Liver (tissue), 9 donors: Measurements from ENCODE around the gene CPSF4L. TPM values are rescaled to one million over a fixed set of nuclear protein-coding genes. Genes with fewer than 3 reads are reported as not detected.

ENCODE experiments used
- DNase-seq: peaks from one replicate; pipeline ENCODE4 v3.0.0-alpha.2; 2017; ENCODE audit warnings: low spot score
- H3K27ac ChIP-seq, 2 donors: one replicate each; pipeline ENCODE4 v1.7.0; 2013; ENCODE audit warnings: inconsistent platforms in 2 of 2, low read length in 2 of 2, control low read depth in 1 of 2, low read depth in 1 of 2, mild to moderate bottlenecking in 1 of 2
- H3K27me3 ChIP-seq, 4 donors: one replicate each; pipeline versions ENCODE4 v1.6.1 to v1.7.0; 2013; ENCODE audit warnings: low read length in 3 of 4, inconsistent platforms in 1 of 4, mild to moderate bottlenecking in 1 of 4, moderate library complexity in 1 of 4; ENCODE audit not compliant: control insufficient read depth in 4 of 4, insufficient read depth in 4 of 4
- H3K36me3 ChIP-seq, 4 donors: one replicate each; pipeline versions ENCODE4 v1.6.1 to v1.7.0; 2013; ENCODE audit warnings: low read length in 3 of 4, mild to moderate bottlenecking in 3 of 4, low read depth in 1 of 4, moderate library complexity in 1 of 4; ENCODE audit not compliant: control insufficient read depth in 4 of 4, insufficient read depth in 3 of 4
- H3K4me1 ChIP-seq, 4 donors: one replicate each; pipeline versions ENCODE4 v1.6.1 to v1.7.0; 2013; ENCODE audit warnings: low read length in 3 of 4, mild to moderate bottlenecking in 3 of 4, moderate library complexity in 1 of 4; ENCODE audit not compliant: control insufficient read depth in 4 of 4, insufficient read depth in 4 of 4
- H3K4me3 ChIP-seq, 3 donors: one replicate each; pipeline versions ENCODE4 v1.6.1 to v1.7.0; 2013; ENCODE audit warnings: low read length in 3 of 3, control low read depth in 1 of 3, low read depth in 1 of 3, mild to moderate bottlenecking in 1 of 3
- H3K9ac ChIP-seq, 2 donors: one replicate each; pipeline ENCODE4 v1.7.0; 2013; ENCODE audit warnings: low read length in 2 of 2, mild to moderate bottlenecking in 2 of 2, moderate library complexity in 2 of 2, control low read depth in 1 of 2, low read depth in 1 of 2
- H3K9me3 ChIP-seq, 4 donors: one replicate each; pipeline versions ENCODE4 v1.6.1 to v1.7.0; 2013; ENCODE audit warnings: low read length in 3 of 4; ENCODE audit not compliant: control insufficient read depth in 4 of 4
- EGR1 ChIP-seq, 2 donors: IDR thresholded peaks; 2 replicates each; pipeline ENCODE4 v1.6.1; 2016 to 2018; ENCODE audit warnings: antibody characterized with exemption in 2 of 2, low read depth in 2 of 2
- FOXA1 ChIP-seq: IDR thresholded peaks from 2 replicates; pipeline ENCODE4 v1.6.1; 2016; ENCODE audit warnings: antibody characterized with exemption
- FOXA2 ChIP-seq: IDR thresholded peaks from 2 replicates; pipeline ENCODE4 v1.6.1; 2016; ENCODE audit warnings: antibody characterized with exemption
- GABPA ChIP-seq, 2 donors: IDR thresholded peaks in 1 of 2; conservative IDR thresholded peaks in 1 of 2; 2 replicates each; pipeline ENCODE4 v1.6.1; 2016; ENCODE audit warnings: antibody characterized with exemption in 2 of 2, mild to moderate bottlenecking in 1 of 2, moderate library complexity in 1 of 2
- HNF4A ChIP-seq, 2 donors: conservative IDR thresholded peaks; 2 replicates each; pipeline ENCODE4 v1.6.1; 2016; ENCODE audit warnings: antibody characterized with exemption in 2 of 2, mild to moderate bottlenecking in 2 of 2
- HNF4G ChIP-seq: IDR thresholded peaks from 2 replicates; pipeline ENCODE4 v1.6.1; 2016; ENCODE audit warnings: antibody characterized with exemption
- JUND ChIP-seq, 2 donors: IDR thresholded peaks; 2 replicates each; pipeline ENCODE4 v1.6.1; 2016; ENCODE audit warnings: antibody characterized with exemption in 2 of 2
- NR2F2 ChIP-seq: IDR thresholded peaks from 2 replicates; pipeline ENCODE4 v1.6.1; 2016; ENCODE audit warnings: antibody characterized with exemption
- RAD21 ChIP-seq, 2 donors: IDR thresholded peaks; 2 replicates each; pipeline ENCODE4 v1.6.1; 2016; ENCODE audit warnings: antibody characterized with exemption in 2 of 2, mild to moderate bottlenecking in 2 of 2
- RXRA ChIP-seq, 2 donors: IDR thresholded peaks; 2 replicates each; pipeline ENCODE4 v1.6.1; 2017 to 2018; ENCODE audit warnings: antibody characterized with exemption in 2 of 2, mild to moderate bottlenecking in 1 of 2
- SP1 ChIP-seq: IDR thresholded peaks from 2 replicates; pipeline ENCODE4 v1.6.1; 2018; ENCODE audit warnings: antibody characterized with exemption, mild to moderate bottlenecking
- TAF1 ChIP-seq: conservative IDR thresholded peaks from 2 replicates; pipeline ENCODE4 v1.6.1; 2016; ENCODE audit warnings: antibody characterized with exemption, mild to moderate bottlenecking
- YY1 ChIP-seq: IDR thresholded peaks from 2 replicates; pipeline ENCODE4 v1.6.1; 2016; ENCODE audit warnings: antibody characterized with exemption, mild to moderate bottlenecking
- WGBS: extraction: QIAGEN DNeasy Blood & Tissue Kit; methylation state at CpG from one replicate; pipeline ENCODE4 v1.1.7; 2013; 5-methylcytosine and 5-hydroxymethylcytosine counted together
- polyA plus RNA-seq, 2 donors: library from polyadenylated mRNA; stranded (reverse) in 1 of 2; unstranded in 1 of 2; fragments of 200-250 nt in 1 of 2; fragments of >200 nt in 1 of 2; fragmentation: Nextera tagmentation in 1 of 2; extraction: Ambion mirVana in 1 of 2; gene quantifications; one replicate each; pipeline versions ENCODE4 v1.2.1 to v1.2.3, GENCODE V29; 2013 to 2015
- total RNA-seq, 2 donors: library from RNA; depleted of rRNA; stranded (reverse); fragments of >200 nt; gene quantifications; one replicate each; pipeline ENCODE4 v1.2.3, GENCODE V29; 2014
- TF ChIP-seq, protein P1 (sequence below): fragments of 150-350 bp; IDR thresholded peaks from 2 replicates; pipeline ENCODE4 v1.5.1; 2017; ENCODE audit warnings: improper control_type of control experiment, low read depth, low read length; ENCODE audit not compliant: missing input control
- TF ChIP-seq, protein P2 (sequence below): IDR thresholded peaks from 2 replicates; pipeline ENCODE4 v1.6.1; 2016; ENCODE audit warnings: antibody characterized with exemption
- TF ChIP-seq, protein P3 (sequence below): IDR thresholded peaks from 2 replicates; pipeline ENCODE4 v1.6.1; 2016; ENCODE audit warnings: antibody characterized with exemption
- TF ChIP-seq, protein P4 (sequence below): IDR thresholded peaks from 2 replicates; pipeline ENCODE4 v1.6.1; 2016; ENCODE audit warnings: antibody characterized with exemption, mild to moderate bottlenecking
- TF ChIP-seq, protein P5 (sequence below): IDR thresholded peaks from 2 replicates; pipeline ENCODE4 v1.6.1; 2016; ENCODE audit warnings: antibody characterized with exemption
- donor health status: healthy.
- donor health status: healthy.
- donor health status: healthy.
- donor health status: healthy.
- donor health status: healthy.

The CPSF4L gene
- total and polyA plus RNA-seq, 4 donors: not detected

DNA sequence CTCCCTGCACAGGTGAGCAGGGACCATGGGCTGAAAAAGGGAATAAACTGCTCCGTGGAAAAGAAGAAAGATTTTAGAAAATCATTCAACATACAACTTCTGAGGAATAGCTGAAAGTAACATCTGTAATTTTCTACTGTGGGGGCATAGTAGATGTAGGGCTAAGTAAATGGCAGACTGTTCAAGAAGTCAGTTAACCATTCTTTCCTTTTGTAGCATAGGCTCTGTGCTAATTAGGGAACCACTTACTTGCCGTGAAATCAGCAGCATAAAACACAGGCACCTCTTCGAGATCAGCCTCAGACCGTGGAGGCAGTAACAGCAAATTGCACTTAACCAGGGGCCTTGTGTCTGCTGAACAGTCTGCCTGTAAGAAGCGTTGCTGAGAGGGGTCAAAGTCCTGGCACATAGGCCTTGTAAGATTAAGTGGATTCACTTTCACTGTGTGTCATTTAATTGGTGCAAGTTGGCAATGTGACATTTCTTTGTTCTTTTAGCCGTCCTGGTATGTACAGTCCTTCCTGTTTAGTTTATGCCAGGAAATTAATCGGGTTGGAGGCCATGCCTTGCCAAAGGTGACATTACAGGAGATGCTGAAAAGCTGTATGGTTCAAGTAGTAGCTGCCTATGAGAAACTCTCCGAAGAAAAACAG, 58.4 kb downstream of the CPSF4L start:
- H3K36me3 ChIP-seq: peaks cover 15 to 61% (median 46%) of the 10 kb centered on the region in 4 donors
- TF ChIP-seq RAD21 (IDR thresholded peaks at IDR 0.05): no peak
- TF ChIP-seq NR2F2: peak; percentile 72
- TF ChIP-seq, protein P1, sequence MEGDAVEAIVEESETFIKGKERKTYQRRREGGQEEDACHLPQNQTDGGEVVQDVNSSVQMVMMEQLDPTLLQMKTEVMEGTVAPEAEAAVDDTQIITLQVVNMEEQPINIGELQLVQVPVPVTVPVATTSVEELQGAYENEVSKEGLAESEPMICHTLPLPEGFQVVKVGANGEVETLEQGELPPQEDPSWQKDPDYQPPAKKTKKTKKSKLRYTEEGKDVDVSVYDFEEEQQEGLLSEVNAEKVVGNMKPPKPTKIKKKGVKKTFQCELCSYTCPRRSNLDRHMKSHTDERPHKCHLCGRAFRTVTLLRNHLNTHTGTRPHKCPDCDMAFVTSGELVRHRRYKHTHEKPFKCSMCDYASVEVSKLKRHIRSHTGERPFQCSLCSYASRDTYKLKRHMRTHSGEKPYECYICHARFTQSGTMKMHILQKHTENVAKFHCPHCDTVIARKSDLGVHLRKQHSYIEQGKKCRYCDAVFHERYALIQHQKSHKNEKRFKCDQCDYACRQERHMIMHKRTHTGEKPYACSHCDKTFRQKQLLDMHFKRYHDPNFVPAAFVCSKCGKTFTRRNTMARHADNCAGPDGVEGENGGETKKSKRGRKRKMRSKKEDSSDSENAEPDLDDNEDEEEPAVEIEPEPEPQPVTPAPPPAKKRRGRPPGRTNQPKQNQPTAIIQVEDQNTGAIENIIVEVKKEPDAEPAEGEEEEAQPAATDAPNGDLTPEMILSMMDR: no peak
- TF ChIP-seq SP1: peak; percentile 45
- TF ChIP-seq, protein P2, sequence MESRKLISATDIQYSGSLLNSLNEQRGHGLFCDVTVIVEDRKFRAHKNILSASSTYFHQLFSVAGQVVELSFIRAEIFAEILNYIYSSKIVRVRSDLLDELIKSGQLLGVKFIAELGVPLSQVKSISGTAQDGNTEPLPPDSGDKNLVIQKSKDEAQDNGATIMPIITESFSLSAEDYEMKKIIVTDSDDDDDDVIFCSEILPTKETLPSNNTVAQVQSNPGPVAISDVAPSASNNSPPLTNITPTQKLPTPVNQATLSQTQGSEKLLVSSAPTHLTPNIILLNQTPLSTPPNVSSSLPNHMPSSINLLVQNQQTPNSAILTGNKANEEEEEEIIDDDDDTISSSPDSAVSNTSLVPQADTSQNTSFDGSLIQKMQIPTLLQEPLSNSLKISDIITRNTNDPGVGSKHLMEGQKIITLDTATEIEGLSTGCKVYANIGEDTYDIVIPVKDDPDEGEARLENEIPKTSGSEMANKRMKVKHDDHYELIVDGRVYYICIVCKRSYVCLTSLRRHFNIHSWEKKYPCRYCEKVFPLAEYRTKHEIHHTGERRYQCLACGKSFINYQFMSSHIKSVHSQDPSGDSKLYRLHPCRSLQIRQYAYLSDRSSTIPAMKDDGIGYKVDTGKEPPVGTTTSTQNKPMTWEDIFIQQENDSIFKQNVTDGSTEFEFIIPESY: no peak
- TF ChIP-seq HNF4G: peak; percentile 11
- peak in 1 of 2 donors; percentile 4 for TF ChIP-seq RXRA (IDR thresholded peaks at IDR 0.05)
- TF ChIP-seq HNF4A (conservative IDR thresholded peaks at IDR 0.05): peak; percentile 34 to 56
- no peak for TF ChIP-seq TAF1
- TF ChIP-seq YY1: no peak
- TF ChIP-seq, protein P3, sequence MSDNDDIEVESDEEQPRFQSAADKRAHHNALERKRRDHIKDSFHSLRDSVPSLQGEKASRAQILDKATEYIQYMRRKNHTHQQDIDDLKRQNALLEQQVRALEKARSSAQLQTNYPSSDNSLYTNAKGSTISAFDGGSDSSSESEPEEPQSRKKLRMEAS: no peak
- TF ChIP-seq, protein P4, sequence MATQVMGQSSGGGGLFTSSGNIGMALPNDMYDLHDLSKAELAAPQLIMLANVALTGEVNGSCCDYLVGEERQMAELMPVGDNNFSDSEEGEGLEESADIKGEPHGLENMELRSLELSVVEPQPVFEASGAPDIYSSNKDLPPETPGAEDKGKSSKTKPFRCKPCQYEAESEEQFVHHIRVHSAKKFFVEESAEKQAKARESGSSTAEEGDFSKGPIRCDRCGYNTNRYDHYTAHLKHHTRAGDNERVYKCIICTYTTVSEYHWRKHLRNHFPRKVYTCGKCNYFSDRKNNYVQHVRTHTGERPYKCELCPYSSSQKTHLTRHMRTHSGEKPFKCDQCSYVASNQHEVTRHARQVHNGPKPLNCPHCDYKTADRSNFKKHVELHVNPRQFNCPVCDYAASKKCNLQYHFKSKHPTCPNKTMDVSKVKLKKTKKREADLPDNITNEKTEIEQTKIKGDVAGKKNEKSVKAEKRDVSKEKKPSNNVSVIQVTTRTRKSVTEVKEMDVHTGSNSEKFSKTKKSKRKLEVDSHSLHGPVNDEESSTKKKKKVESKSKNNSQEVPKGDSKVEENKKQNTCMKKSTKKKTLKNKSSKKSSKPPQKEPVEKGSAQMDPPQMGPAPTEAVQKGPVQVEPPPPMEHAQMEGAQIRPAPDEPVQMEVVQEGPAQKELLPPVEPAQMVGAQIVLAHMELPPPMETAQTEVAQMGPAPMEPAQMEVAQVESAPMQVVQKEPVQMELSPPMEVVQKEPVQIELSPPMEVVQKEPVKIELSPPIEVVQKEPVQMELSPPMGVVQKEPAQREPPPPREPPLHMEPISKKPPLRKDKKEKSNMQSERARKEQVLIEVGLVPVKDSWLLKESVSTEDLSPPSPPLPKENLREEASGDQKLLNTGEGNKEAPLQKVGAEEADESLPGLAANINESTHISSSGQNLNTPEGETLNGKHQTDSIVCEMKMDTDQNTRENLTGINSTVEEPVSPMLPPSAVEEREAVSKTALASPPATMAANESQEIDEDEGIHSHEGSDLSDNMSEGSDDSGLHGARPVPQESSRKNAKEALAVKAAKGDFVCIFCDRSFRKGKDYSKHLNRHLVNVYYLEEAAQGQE: no peak
- H3K27ac ChIP-seq: no peak overlapping the region
- no peak overlapping the region for H3K9ac ChIP-seq
- DNase-seq: no peak
- no peak overlapping the region for H3K4me3 ChIP-seq
- H3K9me3 ChIP-seq: no peaks in the 10 kb centered on the region
- 34% methylated on average over 8 of the region's 8 CpGs for WGBS
- H3K27me3 ChIP-seq: no peaks in the 10 kb centered on the region
- peaks cover 4 to 49% (median 33%) of the 10 kb centered on the region in 4 donors for H3K4me1 ChIP-seq

DNA sequence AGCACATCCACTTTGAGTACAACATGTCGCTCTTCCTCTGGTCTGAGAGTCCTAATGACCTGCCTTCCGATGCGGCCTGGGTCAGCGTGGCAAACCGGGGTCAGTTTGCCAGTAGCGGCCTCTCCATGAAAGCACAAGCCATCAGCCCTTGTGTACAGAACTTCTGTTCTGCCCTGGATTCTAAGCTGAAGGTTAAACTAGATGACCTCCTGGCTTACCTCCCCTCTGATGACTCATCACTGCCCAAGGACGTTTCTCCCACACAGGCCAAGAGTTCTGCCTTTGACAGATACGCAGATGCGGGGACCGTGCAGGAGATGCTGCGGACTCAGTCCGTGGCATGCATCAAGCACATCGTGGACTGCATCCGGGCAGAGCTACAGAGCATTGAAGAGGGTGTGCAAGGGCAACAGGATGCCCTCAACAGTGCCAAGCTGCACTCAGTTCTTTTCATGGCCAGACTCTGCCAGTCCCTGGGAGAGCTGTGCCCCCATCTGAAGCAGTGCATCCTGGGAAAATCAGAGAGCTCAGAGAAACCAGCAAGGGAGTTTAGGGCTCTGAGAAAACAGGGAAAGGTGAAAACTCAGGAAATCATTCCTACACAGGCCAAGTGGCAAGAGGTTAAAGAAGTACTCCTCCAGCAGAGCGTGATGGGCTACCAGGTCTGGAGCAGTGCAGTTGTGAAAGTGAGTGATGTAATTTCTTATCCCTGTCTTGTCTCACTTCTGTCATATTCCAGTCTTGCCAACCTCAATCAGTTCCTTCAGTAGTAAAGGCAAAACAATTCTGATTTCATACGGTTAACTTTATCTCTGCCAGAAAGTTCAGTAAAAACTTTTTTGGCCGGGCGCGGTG, 60.2 kb downstream of the CPSF4L start:
- Histone ChIP-seq H3K27me3 (no peaks in the 10 kb centered on the region), H3K9me3 (no peaks in the 10 kb centered on the region), H3K4me1 (peaks cover 4 to 43% (median 29%) of the 10 kb centered on the region in 4 donors), H3K9ac (no peak overlapping the region), H3K36me3 (peaks cover 16 to 60% (median 48%) of the 10 kb centered on the region in 4 donors), H3K4me3 (no peak overlapping the region), H3K27ac (peak overlapping the region; percentile 39 to 56)
- WGBS: 49% methylated on average over 19 of the region's 19 CpGs
- peak; percentile 52 for DNase-seq
- peak; percentile 94 for TF ChIP-seq FOXA1
- TF ChIP-seq NR2F2: peak; percentile 72
- TF ChIP-seq, protein P5, sequence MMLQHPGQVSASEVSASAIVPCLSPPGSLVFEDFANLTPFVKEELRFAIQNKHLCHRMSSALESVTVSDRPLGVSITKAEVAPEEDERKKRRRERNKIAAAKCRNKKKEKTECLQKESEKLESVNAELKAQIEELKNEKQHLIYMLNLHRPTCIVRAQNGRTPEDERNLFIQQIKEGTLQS: peak; percentile 96
- no peak for TF ChIP-seq TAF1
- peak; percentile 35 to 40 for TF ChIP-seq RAD21 (IDR thresholded peaks at IDR 0.05)
- no peak for TF ChIP-seq HNF4G
- peak; percentile 93 for TF ChIP-seq SP1
- TF ChIP-seq, protein P3: peak; percentile 81
- TF ChIP-seq YY1: peak; percentile 89
- TF ChIP-seq, protein P1: no peak
- peak; percentile 94 to 96 for TF ChIP-seq RXRA (IDR thresholded peaks at IDR 0.05)
- peak; percentile 94 for TF ChIP-seq FOXA2
- TF ChIP-seq JUND (IDR thresholded peaks at IDR 0.05): peak; percentile 98 to 100
- TF ChIP-seq HNF4A (conservative IDR thresholded peaks at IDR 0.05): peak; percentile 86 to 92
- peak in 1 of 2 donors; percentile 70 for TF ChIP-seq EGR1 (IDR thresholded peaks at IDR 0.05; ENCODE audit: low read depth in 2 of 2)
- peak in 1 of 2 donors; percentile 64 for TF ChIP-seq GABPA (IDR thresholded peaks at IDR 0.05 in 1 of 2, conservative IDR thresholded peaks at IDR 0.05 in 1 of 2)
